Measurements from ENCODE around the gene TNFRSF1B.

TNFRSF1B gene

DNA sequence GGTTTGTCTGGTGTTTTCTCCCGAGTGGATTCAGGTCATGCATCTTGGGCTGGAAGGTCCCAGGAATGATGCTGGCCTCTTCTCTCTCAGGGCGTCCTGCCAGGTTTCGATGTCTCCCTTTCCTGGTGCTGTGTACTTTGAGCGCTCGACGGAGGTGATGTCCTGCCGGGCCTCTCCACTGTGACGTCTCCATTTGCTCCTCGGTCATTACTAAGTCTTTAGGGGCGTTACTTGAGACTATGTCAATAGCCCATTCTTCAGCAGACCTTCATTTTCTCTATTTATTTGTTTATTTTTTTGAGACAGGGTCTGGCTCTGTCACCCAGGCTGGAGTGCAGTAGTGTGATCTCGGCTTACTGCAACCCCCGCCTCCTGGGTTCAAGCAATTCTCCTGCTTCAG is 37.2 kb upstream of the TNFRSF1B start:
- Histone ChIP-seq H3K27ac (no peak overlapping the region), H3K9ac (no peak overlapping the region)

DNA sequence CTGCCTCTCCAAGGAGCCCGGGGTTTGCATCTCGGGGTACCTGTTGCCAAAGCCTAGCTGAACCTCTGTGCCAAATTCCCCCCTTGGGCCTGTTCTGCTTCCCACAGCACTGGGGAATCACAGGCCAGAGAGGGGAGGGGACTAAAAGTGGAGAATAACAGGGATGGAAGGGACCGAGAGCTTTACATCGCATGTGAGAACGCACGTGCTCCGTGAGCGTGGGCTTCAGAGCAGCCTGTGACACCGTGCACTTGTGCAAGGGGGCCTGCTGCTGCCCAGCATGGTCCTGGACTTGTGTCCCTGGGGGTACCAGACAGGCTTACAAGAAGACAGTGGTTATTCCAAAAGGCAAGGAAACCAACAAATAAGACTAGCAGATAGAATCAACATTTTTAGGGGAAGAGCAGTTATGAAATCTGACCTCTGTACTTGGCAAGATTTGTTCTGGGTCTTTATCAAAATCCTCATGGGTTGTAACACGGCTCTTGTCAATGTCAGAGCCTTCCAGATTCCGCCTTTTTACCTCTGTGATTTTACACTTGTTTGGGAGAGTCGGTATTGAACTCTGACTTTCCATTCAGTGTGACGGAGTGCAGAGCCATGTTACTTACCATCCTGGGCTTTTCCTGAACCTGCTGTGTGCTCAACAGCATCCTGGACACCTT is 36.2 kb upstream of the TNFRSF1B start:
- Histone ChIP-seq H3K36me3 (no peaks in the 10 kb centered on the region; the same call in 1 of the 2 replicates), H3K4me2 (no peak overlapping the region), H3K4me3 (no peak overlapping the region), H3K27ac (no peak overlapping the region), H3K9me3 (no peaks in the 10 kb centered on the region), H3K9ac (no peak overlapping the region), H3K4me1 (peaks cover 55% of the 10 kb centered on the region), H3K27me3 (no peaks in the 10 kb centered on the region), H4K20me1 (no peaks in the 10 kb centered on the region)
- TF ChIP-seq Cebpa-rat (IDR thresholded peaks at IDR 0.05) = no peak

More for the DNA sequence above, 37.2 kb upstream of the TNFRSF1B start:
- no peaks in the 10 kb centered on the region for H3K9me3 ChIP-seq
- no peaks in the 10 kb centered on the region for H4K20me1 ChIP-seq
- H3K4me1 ChIP-seq = peaks cover 62% of the 10 kb centered on the region
- H3K27me3 ChIP-seq = no peaks in the 10 kb centered on the region
- no peaks in the 10 kb centered on the region; the same call in 1 of the 2 replicates for H3K36me3 ChIP-seq
- H3K4me3 ChIP-seq = no peak overlapping the region
- no peak overlapping the region for H3K4me2 ChIP-seq
- TF ChIP-seq Cebpa-rat (IDR thresholded peaks at IDR 0.05) = no peak

DNA sequence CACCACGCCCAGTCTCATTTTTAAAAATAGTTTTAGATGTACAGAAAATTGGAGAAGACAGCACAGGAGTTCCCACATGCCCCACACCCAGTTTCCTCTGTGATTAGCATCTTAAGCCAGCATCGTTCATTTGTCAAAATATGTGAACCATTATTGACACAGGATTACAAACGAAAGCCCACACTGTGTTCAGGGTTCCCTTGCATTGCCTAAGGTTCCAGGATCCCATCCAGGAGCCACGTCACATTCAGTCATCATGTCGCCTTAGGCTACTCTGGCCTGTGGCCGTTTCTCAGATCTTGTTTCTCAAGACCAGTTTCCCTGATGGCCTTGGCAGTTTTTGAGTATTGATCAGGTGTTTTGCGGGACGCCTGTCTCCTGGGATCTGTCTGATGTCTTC is 34.7 kb upstream of the TNFRSF1B start:
- Histone ChIP-seq H3K27me3 (no peaks in the 10 kb centered on the region), H3K4me1 (peaks cover 40% of the 10 kb centered on the region), H3K9me3 (no peaks in the 10 kb centered on the region), H3K36me3 (no peaks in the 10 kb centered on the region; the same call in 1 of the 2 replicates), H3K9ac (no peak overlapping the region), H3K27ac (no peak overlapping the region), H3K4me3 (no peak overlapping the region), H3K4me2 (peak overlapping the region; percentile 52), H4K20me1 (no peaks in the 10 kb centered on the region)
- TF ChIP-seq Cebpa-rat (IDR thresholded peaks at IDR 0.05) = no peak

DNA sequence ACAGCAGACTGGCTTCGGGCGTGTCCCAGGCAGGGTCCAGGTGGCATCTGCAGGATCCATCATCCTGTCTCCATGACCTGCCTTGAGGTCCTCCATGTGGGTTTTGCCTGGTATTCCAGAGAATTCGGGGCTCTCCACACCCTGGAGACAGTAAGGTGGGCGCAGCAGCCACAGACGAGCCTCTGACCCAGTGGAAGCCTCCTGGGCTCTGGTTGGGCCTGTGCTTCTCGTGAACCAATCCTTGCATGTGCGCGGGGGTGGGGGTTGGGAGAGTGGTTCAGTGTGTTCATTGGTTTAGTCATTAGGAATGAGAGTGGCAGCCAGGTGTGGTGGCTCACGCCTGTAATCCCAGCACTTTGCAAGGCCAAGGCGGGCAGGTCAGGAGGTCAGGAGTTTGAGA is 32.1 kb upstream of the TNFRSF1B start:
- Histone ChIP-seq H3K4me2 (no peak overlapping the region), H3K4me1 (peaks cover 42% of the 10 kb centered on the region), H3K27ac (no peak overlapping the region), H3K9me3 (no peaks in the 10 kb centered on the region), H3K27me3 (no peaks in the 10 kb centered on the region), H3K4me3 (no peak overlapping the region), H4K20me1 (no peaks in the 10 kb centered on the region), H3K36me3 (no peaks in the 10 kb centered on the region), H3K9ac (no peak overlapping the region)
- no peak for TF ChIP-seq Cebpa-rat (IDR thresholded peaks at IDR 0.05)

DNA sequence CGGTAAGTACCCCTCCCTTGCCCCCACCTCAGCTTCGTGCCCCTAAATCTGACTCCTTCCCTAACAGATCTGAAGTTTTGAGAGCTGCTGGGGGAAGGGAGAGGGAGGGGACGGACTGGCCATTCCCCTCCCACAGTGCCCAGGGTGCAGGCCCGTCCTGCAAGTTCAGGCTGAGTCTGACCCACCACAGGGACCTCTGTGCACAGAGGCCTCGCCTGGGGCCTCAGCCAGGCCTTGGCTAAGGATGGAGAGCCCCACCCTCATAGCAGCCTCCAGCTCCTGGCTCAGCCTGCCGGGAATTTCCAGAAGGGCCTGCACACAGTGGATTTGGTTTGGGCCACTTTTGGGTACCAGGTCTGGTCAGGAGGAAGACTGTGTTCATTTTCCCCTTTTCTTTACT is 31.2 kb upstream of the TNFRSF1B start:
- Histone ChIP-seq H3K27ac (no peak overlapping the region), H3K27me3 (no peaks in the 10 kb centered on the region), H4K20me1 (no peaks in the 10 kb centered on the region), H3K36me3 (no peaks in the 10 kb centered on the region), H3K9me3 (no peaks in the 10 kb centered on the region), H3K4me3 (no peak overlapping the region), H3K9ac (no peak overlapping the region), H3K4me1 (peaks cover 49% of the 10 kb centered on the region), H3K4me2 (no peak overlapping the region)
- TF ChIP-seq Cebpa-rat (IDR thresholded peaks at IDR 0.05) = no peak

DNA sequence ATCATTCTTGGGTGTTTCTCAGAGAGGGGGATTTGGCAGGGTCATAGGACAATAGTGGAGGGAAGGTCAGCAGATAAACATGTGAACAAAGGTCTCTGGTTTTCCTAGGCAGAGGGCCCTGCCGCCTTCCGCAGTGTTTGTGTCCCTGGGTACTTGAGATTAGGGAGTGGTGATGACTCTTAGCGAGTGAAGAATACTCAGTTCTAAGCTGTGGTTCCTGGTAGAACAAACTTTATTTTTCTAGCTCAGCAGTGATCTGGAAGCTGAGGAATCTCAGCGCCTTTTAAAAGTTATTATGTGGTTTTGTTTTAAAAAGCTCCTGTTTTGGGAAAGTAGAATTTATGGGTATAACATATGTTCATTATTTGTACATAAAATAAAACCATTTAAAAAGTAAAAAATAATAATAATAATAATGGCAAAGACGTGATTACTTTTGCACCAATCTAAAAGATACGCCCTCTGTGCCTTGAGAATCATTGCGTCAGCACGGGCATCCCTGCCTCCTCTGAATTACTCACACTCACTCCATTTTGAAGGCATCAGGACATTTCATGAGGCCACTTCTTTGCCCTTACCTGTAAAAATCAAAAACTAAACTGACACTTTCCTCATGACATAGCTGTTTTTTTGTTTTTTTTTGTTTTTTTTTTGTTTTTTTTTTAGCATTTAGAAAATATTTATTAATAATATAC is 29.7 kb upstream of the TNFRSF1B start:
- no peak overlapping the region for H3K4me3 ChIP-seq
- no peaks in the 10 kb centered on the region for H3K9me3 ChIP-seq
- H3K9ac ChIP-seq = no peak overlapping the region
- no peaks in the 10 kb centered on the region for H3K27me3 ChIP-seq
- no peaks in the 10 kb centered on the region for H3K36me3 ChIP-seq
- no peaks in the 10 kb centered on the region for H4K20me1 ChIP-seq
- no peak overlapping the region for H3K27ac ChIP-seq
- TF ChIP-seq Cebpa-rat (IDR thresholded peaks at IDR 0.05) = no peak
- H3K4me2 ChIP-seq = no peak overlapping the region
- H3K4me1 ChIP-seq = peaks cover 48% of the 10 kb centered on the region

DNA sequence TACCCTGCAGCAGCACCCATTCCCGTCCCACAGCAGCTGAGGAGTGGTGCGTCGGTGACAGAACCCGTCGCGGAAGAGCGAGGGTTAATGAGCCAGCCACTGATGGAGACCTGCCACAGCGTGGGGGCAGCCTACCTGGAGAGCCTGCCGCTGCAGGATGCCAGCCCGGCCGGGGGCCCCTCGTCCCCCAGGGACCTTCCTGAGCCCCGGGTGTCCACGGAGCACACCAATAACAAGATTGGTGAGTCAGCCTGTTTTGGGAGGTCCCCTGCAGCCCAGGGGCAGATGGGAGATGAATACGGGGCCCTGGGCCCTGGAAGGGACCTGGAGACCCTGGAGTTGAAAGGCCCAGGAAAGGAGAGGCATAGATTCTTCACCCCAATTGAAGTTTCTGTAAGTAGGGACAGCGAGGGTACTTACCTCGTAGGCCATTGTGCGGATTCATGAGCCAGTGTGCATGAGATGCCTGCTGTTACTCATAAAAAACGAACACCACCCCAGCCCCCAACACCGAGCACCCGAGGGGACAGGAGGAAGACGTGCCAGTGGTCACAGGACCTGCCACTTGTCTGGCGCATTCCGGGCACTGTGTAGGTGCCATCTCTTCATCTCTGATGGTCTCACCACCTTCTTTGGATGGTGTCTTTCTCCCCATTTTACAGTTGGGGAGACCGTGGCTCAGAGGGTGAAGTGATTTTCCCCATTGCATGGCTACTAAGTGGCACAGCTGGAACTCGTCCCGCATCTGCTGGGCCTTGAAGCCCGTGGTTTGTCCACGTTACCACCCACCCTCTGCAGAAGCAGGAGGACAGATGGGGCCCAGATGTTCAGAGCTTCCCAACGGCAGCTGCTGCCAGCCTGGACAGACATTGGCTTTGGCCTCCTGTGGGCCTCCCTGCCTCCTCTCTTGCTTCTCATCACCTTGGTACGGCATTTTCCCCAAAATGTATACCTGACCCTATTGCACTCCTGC is 28.3 kb upstream of the TNFRSF1B start:
- Histone ChIP-seq H3K4me3 (no peak overlapping the region), H3K36me3 (no peaks in the 10 kb centered on the region), H3K4me1 (peaks cover 48% of the 10 kb centered on the region), H3K27ac (no peak overlapping the region), H3K9me3 (no peaks in the 10 kb centered on the region), H3K4me2 (no peak overlapping the region), H3K9ac (no peak overlapping the region), H4K20me1 (no peaks in the 10 kb centered on the region), H3K27me3 (no peaks in the 10 kb centered on the region)
- TF ChIP-seq Cebpa-rat (IDR thresholded peaks at IDR 0.05) = no peak

DNA sequence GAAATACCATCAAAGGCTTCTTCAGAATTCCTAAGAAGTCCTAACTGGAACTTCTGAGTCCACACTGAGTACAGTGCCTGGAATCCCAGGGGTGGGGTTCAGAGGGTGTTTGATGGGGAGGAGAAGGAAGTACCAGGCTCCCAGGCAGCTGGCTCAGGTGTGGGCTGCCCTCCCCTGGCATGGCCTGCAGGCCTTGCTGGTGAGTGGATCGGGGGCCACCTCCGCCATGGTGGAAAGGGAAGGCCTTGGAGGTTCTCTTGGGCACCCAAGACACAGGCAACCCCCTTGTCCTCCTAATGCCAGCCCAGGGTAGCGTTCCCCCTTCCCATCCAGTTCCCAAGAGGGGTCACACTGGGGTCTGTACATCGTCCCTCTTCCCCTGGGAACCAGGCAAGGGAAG is 26.8 kb upstream of the TNFRSF1B start:
- Histone ChIP-seq H4K20me1 (no peaks in the 10 kb centered on the region), H3K4me3 (no peak overlapping the region), H3K4me1 (peaks cover 57% of the 10 kb centered on the region), H3K4me2 (no peak overlapping the region), H3K36me3 (no peaks in the 10 kb centered on the region), H3K27ac (peak overlapping the region; percentile 4; the same call in 1 of the 2 replicates), H3K27me3 (no peaks in the 10 kb centered on the region), H3K9me3 (no peaks in the 10 kb centered on the region), H3K9ac (no peak overlapping the region)
- no peak for TF ChIP-seq Cebpa-rat (IDR thresholded peaks at IDR 0.05)

DNA sequence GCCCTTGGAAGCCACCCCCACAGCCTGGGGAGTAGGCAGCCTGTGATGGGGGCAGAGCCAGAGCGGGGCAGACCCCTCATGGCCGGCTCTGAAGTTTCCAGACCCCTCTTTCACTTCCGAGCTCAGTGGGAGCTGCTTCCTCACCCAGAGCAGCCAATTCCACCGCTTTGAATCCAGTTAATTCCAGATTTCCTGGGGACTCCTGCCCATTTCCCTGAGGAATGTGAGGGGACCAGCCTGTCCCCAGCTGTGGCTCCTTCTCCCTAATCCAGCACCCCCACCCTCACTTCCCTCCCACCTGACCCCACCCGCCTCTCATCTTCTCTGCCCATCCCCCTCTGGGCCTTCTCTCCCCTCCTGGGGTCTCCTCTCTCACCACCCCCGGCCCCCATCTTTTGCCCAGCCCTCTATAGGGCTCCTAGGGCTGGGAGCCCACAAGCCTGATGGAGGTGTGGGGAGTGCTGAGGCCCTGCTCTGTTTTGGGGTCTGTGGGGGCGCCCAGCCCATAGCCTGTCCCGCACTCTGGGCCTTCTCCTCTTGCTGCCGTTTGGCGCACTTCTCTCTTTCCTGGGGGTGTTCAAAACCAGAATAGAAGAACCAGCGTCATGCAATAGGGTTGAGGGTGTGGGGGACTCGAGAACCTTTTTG is 26.2 kb upstream of the TNFRSF1B start:
- Histone ChIP-seq H3K4me3 (no peak overlapping the region), H3K9me3 (no peaks in the 10 kb centered on the region), H3K9ac (no peak overlapping the region), H3K27ac (no peak overlapping the region), H3K27me3 (no peaks in the 10 kb centered on the region), H3K4me2 (no peak overlapping the region), H4K20me1 (no peaks in the 10 kb centered on the region), H3K4me1 (peaks cover 63% of the 10 kb centered on the region), H3K36me3 (no peaks in the 10 kb centered on the region)
- TF ChIP-seq Cebpa-rat (IDR thresholded peaks at IDR 0.05) = no peak

Measured in BLaER1 (cell line).